ENCODE data around the gene NPM1.
"Not testable (repeated sequence)": the region's sequence is repeated elsewhere in the genome, so short reads cannot be mapped to it uniquely, and the experiment has no call there.

Gene NPM1

GRCh38 chr5:171395042-171395441 lies 7.4 kb downstream of the NPM1 start:
- no peaks in the 10 kb centered on the region for H3K9me3 Mint-ChIP-seq (ENCODE audit: low read depth)
- no peaks in the 10 kb centered on the region for H3K27me3 Mint-ChIP-seq
- H3K4me1 Mint-ChIP-seq (ENCODE audit: low read depth) = peaks cover 79% of the 10 kb centered on the region
- H3K27ac Mint-ChIP-seq = peak overlapping the region; percentile 80
- H3K4me3 Mint-ChIP-seq = peak overlapping the region; percentile 67
- peaks cover 38% of the 10 kb centered on the region for H3K36me3 Mint-ChIP-seq

- peak overlapping the region; percentile 73 for H3K27ac Mint-ChIP-seq
- not testable (repeated sequence) for H3K9me3 Mint-ChIP-seq (ENCODE audit: low read depth); H3K27me3 Mint-ChIP-seq
- peaks cover 28% of the 10 kb centered on the region for H3K36me3 Mint-ChIP-seq
- peaks cover 74% of the 10 kb centered on the region for H3K4me1 Mint-ChIP-seq (ENCODE audit: low read depth)
- H3K4me3 Mint-ChIP-seq = peak overlapping the region; percentile 70
Observed at GRCh38 chr5:171396583-171396982, 8.9 kb downstream of the NPM1 start.

GRCh38 chr5:171397190-171397589 lies 9.5 kb downstream of the NPM1 start:
- peaks cover 28% of the 10 kb centered on the region for H3K36me3 Mint-ChIP-seq
- no peaks in the 10 kb centered on the region for H3K9me3 Mint-ChIP-seq (ENCODE audit: low read depth)
- no peaks in the 10 kb centered on the region for H3K27me3 Mint-ChIP-seq
- peak overlapping the region; percentile 73 for H3K27ac Mint-ChIP-seq
- peaks cover 73% of the 10 kb centered on the region for H3K4me1 Mint-ChIP-seq (ENCODE audit: low read depth)
- H3K4me3 Mint-ChIP-seq = peak overlapping the region; percentile 70

GRCh38 chr5:171397599-171397998 lies 9.9 kb downstream of the NPM1 start:
- Mint-ChIP-seq H3K27ac (peak overlapping the region; percentile 73), H3K27me3 (no peaks in the 10 kb centered on the region), H3K4me1 (ENCODE audit: low read depth) (peaks cover 69% of the 10 kb centered on the region), H3K9me3 (ENCODE audit: low read depth) (no peaks in the 10 kb centered on the region), H3K4me3 (peak overlapping the region; percentile 70), H3K36me3 (peaks cover 27% of the 10 kb centered on the region)

GRCh38 chr5:171398660-171399059 lies 11.0 kb downstream of the NPM1 start:
- H3K9me3 Mint-ChIP-seq (ENCODE audit: low read depth); H3K27me3 Mint-ChIP-seq; H3K27ac Mint-ChIP-seq: not testable (repeated sequence)
- Mint-ChIP-seq H3K4me1 (ENCODE audit: low read depth) (peaks cover 59% of the 10 kb centered on the region), H3K4me3 (peak overlapping the region; percentile 70), H3K36me3 (peaks cover 18% of the 10 kb centered on the region)

GRCh38 chr5:171400169-171400568 lies 12.5 kb downstream of the NPM1 start:
- Mint-ChIP-seq H3K4me3 (peak overlapping the region; percentile 15), H3K27ac (peak overlapping the region; percentile 85), H3K9me3 (ENCODE audit: low read depth) (no peaks in the 10 kb centered on the region), H3K4me1 (ENCODE audit: low read depth) (peaks cover 54% of the 10 kb centered on the region), H3K36me3 (peaks cover 18% of the 10 kb centered on the region), H3K27me3 (no peaks in the 10 kb centered on the region)

GRCh38 chr5:171401167-171401947 lies 13.7 kb downstream of the NPM1 start:
- Mint-ChIP-seq H3K27ac (peak overlapping the region; percentile 66), H3K4me3 (peak overlapping the region; percentile 42), H3K4me1 (ENCODE audit: low read depth) (peaks cover 55% of the 10 kb centered on the region), H3K27me3 (no peaks in the 10 kb centered on the region), H3K9me3 (ENCODE audit: low read depth) (no peaks in the 10 kb centered on the region), H3K36me3 (peaks cover 15% of the 10 kb centered on the region)

GRCh38 chr5:171402751-171403150 lies 15.1 kb downstream of the NPM1 start:
- H3K9me3 Mint-ChIP-seq (ENCODE audit: low read depth); H3K4me3 Mint-ChIP-seq; H3K27ac Mint-ChIP-seq; H3K27me3 Mint-ChIP-seq: not testable (repeated sequence)
- peaks cover 14% of the 10 kb centered on the region for H3K36me3 Mint-ChIP-seq
- peaks cover 55% of the 10 kb centered on the region for H3K4me1 Mint-ChIP-seq (ENCODE audit: low read depth)

- H3K27ac Mint-ChIP-seq = peak overlapping the region; percentile 59
- no peaks in the 10 kb centered on the region for H3K27me3 Mint-ChIP-seq
- H3K4me3 Mint-ChIP-seq = peak overlapping the region; percentile 36
- peaks cover 51% of the 10 kb centered on the region for H3K4me1 Mint-ChIP-seq (ENCODE audit: low read depth)
- peaks cover 11% of the 10 kb centered on the region for H3K36me3 Mint-ChIP-seq
- no peaks in the 10 kb centered on the region for H3K9me3 Mint-ChIP-seq (ENCODE audit: low read depth)
Observed at GRCh38 chr5:171405615-171406014, 18.0 kb downstream of the NPM1 start.

GRCh38 chr5:171407234-171407633 lies 19.6 kb downstream of the NPM1 start:
- Mint-ChIP-seq H3K4me1 (ENCODE audit: low read depth) (peaks cover 51% of the 10 kb centered on the region), H3K9me3 (ENCODE audit: low read depth) (no peaks in the 10 kb centered on the region), H3K36me3 (peaks cover 16% of the 10 kb centered on the region), H3K27me3 (no peaks in the 10 kb centered on the region), H3K4me3 (peak overlapping the region; percentile 44), H3K27ac (peak overlapping the region; percentile 68)

GRCh38 chr5:171409164-171410136 lies 21.8 kb downstream of the NPM1 start:
- Mint-ChIP-seq H3K27me3 (no peaks in the 10 kb centered on the region), H3K27ac (peak overlapping the region; percentile 78), H3K4me1 (ENCODE audit: low read depth) (peaks cover 54% of the 10 kb centered on the region), H3K4me3 (peak overlapping the region; percentile 52), H3K36me3 (peaks cover 23% of the 10 kb centered on the region), H3K9me3 (ENCODE audit: low read depth) (no peaks in the 10 kb centered on the region)

- Mint-ChIP-seq H3K27ac (peak overlapping the region; percentile 41), H3K4me1 (ENCODE audit: low read depth) (peaks cover 50% of the 10 kb centered on the region), H3K4me3 (no peak overlapping the region), H3K36me3 (peaks cover 23% of the 10 kb centered on the region), H3K9me3 (ENCODE audit: low read depth) (no peaks in the 10 kb centered on the region), H3K27me3 (no peaks in the 10 kb centered on the region)
Observed at GRCh38 chr5:171410181-171410580, 22.5 kb downstream of the NPM1 start.

- Mint-ChIP-seq H3K4me3 (peak overlapping the region; percentile 44), H3K27me3 (no peaks in the 10 kb centered on the region), H3K9me3 (ENCODE audit: low read depth) (no peaks in the 10 kb centered on the region), H3K27ac (peak overlapping the region; percentile 86), H3K36me3 (peaks cover 18% of the 10 kb centered on the region), H3K4me1 (ENCODE audit: low read depth) (peaks cover 33% of the 10 kb centered on the region)
Observed at GRCh38 chr5:171412186-171412585, 24.5 kb downstream of the NPM1 start.

- Mint-ChIP-seq H3K9me3 (ENCODE audit: low read depth) (no peaks in the 10 kb centered on the region), H3K27ac (peak overlapping the region; percentile 77), H3K27me3 (no peaks in the 10 kb centered on the region), H3K4me3 (peak overlapping the region; percentile 23), H3K4me1 (ENCODE audit: low read depth) (peaks cover 22% of the 10 kb centered on the region), H3K36me3 (peaks cover 12% of the 10 kb centered on the region)
Observed at GRCh38 chr5:171413153-171413910, 25.7 kb downstream of the NPM1 start.
